GM12892 (cell line): ENCODE data around the gene THSD8.

ENCODE experiments used
- DNase-seq: peaks from one replicate; pipeline ENCODE4 v3.0.0; 2011; ENCODE audit not compliant: insufficient read length
- FAIRE-seq: peaks from 2 replicates; lab custom pipeline; 2011; peaks lifted over from hg19 to GRCh38; lab: Jason Lieb, UNC
- POLR2A ChIP-seq: IDR thresholded peaks from 2 replicates; pipeline ENCODE4 v1.6.1; 2011; ENCODE audit warnings: low read depth, low read length, control low read depth
- POLR2AphosphoS5 ChIP-seq: IDR thresholded peaks from 2 replicates; pipeline ENCODE4 v1.6.1; 2011; ENCODE audit warnings: low read depth, low read length, control low read depth
- TAF1 ChIP-seq: IDR thresholded peaks from 2 replicates; pipeline ENCODE4 v1.6.1; 2011; ENCODE audit warnings: low read depth, mild to moderate bottlenecking, control low read depth, low read length, borderline replicate concordance

THSD8 gene

GRCh38 chr19:12821761-12822160 lies 19.9 kb downstream of the THSD8 start:
- no peak for DNase-seq
- TF ChIP-seq POLR2AphosphoS5 (no peak), TAF1 (no peak)
- no peak for FAIRE-seq

GRCh38 chr19:12825254-12826131 lies 23.6 kb downstream of the THSD8 start:
- DNase-seq (no peak), FAIRE-seq (no peak)
- no peak for TF ChIP-seq TAF1
- no peak for TF ChIP-seq POLR2A
- no peak for TF ChIP-seq POLR2AphosphoS5

- no peak for TF ChIP-seq POLR2AphosphoS5
- no peak for DNase-seq
- FAIRE-seq, result no peak
Observed at GRCh38 chr19:12828494-12828893, 26.6 kb downstream of the THSD8 start.

GRCh38 chr19:12833418-12833737 lies 31.5 kb downstream of the THSD8 start:
- DNase-seq (no peak), FAIRE-seq (no peak)
- TF ChIP-seq TAF1 (no peak), POLR2AphosphoS5 (no peak), POLR2A (no peak)

GRCh38 chr19:12833738-12834565 lies 32.1 kb downstream of the THSD8 start:
- TF ChIP-seq TAF1, result no peak
- no peak for FAIRE-seq
- no peak for DNase-seq

GRCh38 chr19:12834566-12834943 lies 32.7 kb downstream of the THSD8 start, which contains the start of gene RTBDN:
Gene RTBDN (minus strand): TSS chr19:12834579. CDS start chr19:12829979, 4,600 bp downstream.
- no peak for FAIRE-seq
- no peak for DNase-seq
- TF ChIP-seq POLR2AphosphoS5, result no peak
- TF ChIP-seq POLR2A, result no peak
- TF ChIP-seq TAF1, result no peak

GRCh38 chr19:12834976-12835757 lies 33.3 kb downstream of the THSD8 start:
- no peak for DNase-seq
- no peak for FAIRE-seq
- TF ChIP-seq POLR2A, result no peak
- no peak for TF ChIP-seq POLR2AphosphoS5
- TF ChIP-seq TAF1, result no peak

- FAIRE-seq, result no peak
- DNase-seq, result no peak
- no peak for TF ChIP-seq POLR2A
- no peak for TF ChIP-seq TAF1
- no peak for TF ChIP-seq POLR2AphosphoS5
Observed at GRCh38 chr19:12836529-12836863, 34.6 kb downstream of the THSD8 start.

GRCh38 chr19:12837225-12837624 lies 35.4 kb downstream of the THSD8 start:
- TF ChIP-seq TAF1 (no peak), POLR2A (no peak), POLR2AphosphoS5 (no peak)

GRCh38 chr19:12838182-12838885 lies 36.5 kb downstream of the THSD8 start, which contains the start of gene MAST1:
Gene MAST1 (plus strand): TSS chr19:12838515. CDS start chr19:12838573, 58 bp downstream.
- TF ChIP-seq TAF1 (no peak), POLR2AphosphoS5 (no peak), POLR2A (no peak)
- peak; percentile 73 for DNase-seq
- peak; percentile 70 for FAIRE-seq

More at GRCh38 chr19:12837225-12837624, 35.4 kb downstream of the THSD8 start:
- no peak for DNase-seq
- no peak for FAIRE-seq
